GM12878 (cell line): ENCODE results near the gene PHAF1. TPM values are rescaled to one million over a fixed set of nuclear protein-coding genes. Genes with fewer than 3 reads are reported as not detected.

Experiments used
- ATAC-seq: fragments of 200-7000 bp; cut with Tn5 transposase; 3 replicates; pipeline ENCODE4 v1.9.1; 2020; ENCODE audit warnings: mild to moderate bottlenecking, moderate library complexity
- BruUV-seq: library from RNA; stranded (reverse); fragments of 400-500 nt; replicated peaks from 2 replicates; lab custom pipeline; 2021; lab: Mats Ljungman, UMichigan
- CTCF ChIA-PET: fragments of 300-600 bp; sonication (Branson Sonifier 250); formaldehyde crosslinking; extraction: SDS; loops from one replicate; lab custom pipeline; 2021; ENCODE audit warnings: inconsistent platforms; lab: Yijun Ruan, JAX
- POLR2A ChIA-PET: fragments of 350-600 bp; formaldehyde crosslinking; extraction: SDS; loops from one replicate; lab custom pipeline; 2021; ENCODE audit warnings: inconsistent platforms; lab: Charles Lee
- RAD21 ChIA-PET: fragments of 300-600 bp; sonication (Branson Sonifier 250); formaldehyde crosslinking; loops from one replicate; lab custom pipeline; 2023; ENCODE audit warnings: antibody characterized with exemption; ENCODE audit not compliant: unreplicated experiment; lab: Charles Lee
- SMC1A ChIA-PET: fragments of 300-600 bp; sonication (Branson Sonifier 250); formaldehyde crosslinking; loops from one replicate; lab custom pipeline; 2023; ENCODE audit not compliant: unreplicated experiment, uncharacterized antibody; lab: Charles Lee
- DNase-seq: peaks from one replicate; pipeline ENCODE4 v3.0.0-alpha.2; 2011; ENCODE audit warnings: low read depth, low spot score
- FAIRE-seq: peaks from 3 replicates; lab custom pipeline; 2011; peaks lifted over from hg19 to GRCh38; lab: Jason Lieb, UNC
- H2AFZ ChIP-seq: 2 replicates; pipeline ENCODE4 v1.6.0; 2011; ENCODE audit warnings: low read depth, low read length, control low read depth; ENCODE audit not compliant: control insufficient read depth
- H3K27ac ChIP-seq: 2 replicates; pipeline ENCODE4 v1.5.1; 2011; ENCODE audit warnings: control low read depth; ENCODE audit not compliant: control insufficient read depth, insufficient read depth
- H3K27me3 ChIP-seq, 2 experiments: replicated peaks in 1 of 2; 2 replicates each; pipeline versions ENCODE4 v1.6.0 to v1.6.1; 2011; ENCODE audit warnings: low read length in 1 of 2; ENCODE audit not compliant: control insufficient read depth in 2 of 2, insufficient read depth in 2 of 2
- H3K36me3 ChIP-seq, 2 experiments: 2 replicates each; pipeline ENCODE4 v1.5.1; 2011; ENCODE audit warnings: low read length in 1 of 2; ENCODE audit not compliant: control insufficient read depth in 2 of 2, insufficient read depth in 2 of 2
- H3K4me1 ChIP-seq: 2 replicates; pipeline ENCODE4 v1.6.1; 2011; ENCODE audit warnings: mild to moderate bottlenecking, low read length, moderate library complexity, mixed read lengths; ENCODE audit not compliant: control insufficient read depth, insufficient read depth
- H3K4me2 ChIP-seq: 2 replicates; pipeline ENCODE4 v1.6.0; 2011; ENCODE audit warnings: control low read depth; ENCODE audit not compliant: control insufficient read depth, insufficient read depth
- H3K4me3 ChIP-seq: fragments of 200-600 bp; sonication (generic); 2 replicates; pipeline ENCODE4 v1.5.1; 2016
- H3K79me2 ChIP-seq: 2 replicates; pipeline ENCODE4 v1.6.0; 2011; ENCODE audit warnings: low read length; ENCODE audit not compliant: control insufficient read depth, insufficient read depth
- H3K9ac ChIP-seq: 2 replicates; pipeline ENCODE4 v1.8.0; 2011; ENCODE audit warnings: low read length, control low read depth, mixed read lengths; ENCODE audit not compliant: control insufficient read depth, insufficient read depth
- H3K9me3 ChIP-seq: replicated peaks from 3 replicates; pipeline ENCODE4 v1.5.1; 2011; ENCODE audit warnings: mild to moderate bottlenecking, low read length; ENCODE audit not compliant: control insufficient read depth, insufficient read depth
- H4K20me1 ChIP-seq: 2 replicates; pipeline ENCODE4 v1.6.0; 2011; ENCODE audit not compliant: control insufficient read depth, insufficient read depth
- BHLHE40 ChIP-seq, 2 experiments: fragments of 450-650 bp in 1 of 2; IDR thresholded peaks; 2 replicates each; pipeline ENCODE4 v1.6.1; 2011 to 2017; ENCODE audit warnings: low read depth in 2 of 2, borderline replicate concordance in 1 of 2, improper control_type of control experiment in 1 of 2, low read length in 1 of 2, mild to moderate bottlenecking in 1 of 2
- BMI1 ChIP-seq: fragments of 450-650 bp; IDR thresholded peaks from 2 replicates; pipeline ENCODE4 v1.6.1; 2016; ENCODE audit warnings: mild to moderate bottlenecking, moderate library complexity, borderline replicate concordance
- CBFB ChIP-seq: IDR thresholded peaks from 2 replicates; pipeline ENCODE4 v1.6.1; 2016; ENCODE audit warnings: antibody characterized with exemption, low read depth
- CHD2 ChIP-seq: IDR thresholded peaks from 2 replicates; pipeline ENCODE4 v1.6.1; 2011; ENCODE audit warnings: low read depth, low read length, improper control_type of control experiment, borderline replicate concordance
- DPF2 ChIP-seq: fragments of 450-650 bp; IDR thresholded peaks from 2 replicates; pipeline ENCODE4 v1.6.1; 2017; ENCODE audit warnings: mild to moderate bottlenecking
- EGR1 ChIP-seq, 2 experiments: IDR thresholded peaks; 1 replicate in 1 of 2; 2 replicates in 1 of 2; pipeline ENCODE4 v1.6.1; 2011 to 2012; ENCODE audit warnings: low read depth in 2 of 2, low read length in 2 of 2, borderline replicate concordance in 1 of 2, mild to moderate bottlenecking in 1 of 2, moderate library complexity in 1 of 2
- PAX5 ChIP-seq: IDR thresholded peaks from 2 replicates; pipeline ENCODE4 v1.6.1; 2011; ENCODE audit warnings: low read depth, low read length, borderline replicate concordance
- POU2F2 ChIP-seq: IDR thresholded peaks from 3 replicates; pipeline ENCODE4 v1.6.1; 2011; ENCODE audit warnings: low read depth, mild to moderate bottlenecking, low read length, borderline replicate concordance
- RAD51 ChIP-seq: fragments of 450-650 bp; IDR thresholded peaks from 2 replicates; pipeline ENCODE4 v1.6.1; 2016; ENCODE audit warnings: moderate library complexity, mild to moderate bottlenecking, inconsistent platforms
- RCOR1 ChIP-seq: conservative IDR thresholded peaks from 2 replicates; pipeline ENCODE4 v1.6.1; 2012; ENCODE audit warnings: low read depth, low read length, improper control_type of control experiment
- RELA ChIP-seq: fragments of 450-650 bp; IDR thresholded peaks from 2 replicates; pipeline ENCODE4 v1.8.0; 2014; ENCODE audit warnings: borderline replicate concordance; ENCODE audit not compliant: partially characterized antibody
- WRNIP1 ChIP-seq: IDR thresholded peaks from 2 replicates; pipeline ENCODE4 v1.6.1; 2011; ENCODE audit warnings: low read depth, low read length, improper control_type of control experiment, borderline replicate concordance
- in situ Hi-C: fragments of 300-500 bp; cut with MboI; formaldehyde crosslinking; loops from 9 replicates; pipeline ENCODE4 v1.14.3; 2018; ENCODE audit warnings: mixed read lengths
- intact Hi-C: fragments of 100-400 bp; cut with micrococcal nuclease; formaldehyde crosslinking; loops from one replicate; pipeline ENCODE4 v1.14.2; 2022; ENCODE audit not compliant: unreplicated experiment
- polyA plus RNA-seq, 11 experiments: library from polyadenylated mRNA; depleted of rRNA in 4 of 11; unstranded in 6 of 11; stranded (reverse) in 5 of 11; fragments of >200 nt; fragmentation: Nextera tagmentation in 4 of 11; fragmentation: Illumina TruSeq in 1 of 11; extraction: Ambion mirVana in 4 of 11; extraction: Trizol in 1 of 11; gene quantifications; 1 replicate in 1 of 11; 2 replicates in 10 of 11; pipeline versions ENCODE4 v1.2.1 to v1.2.3, GENCODE V29; 2011 to 2016; ENCODE audit warnings: inconsistent platforms in 2 of 11, missing spikeins in 2 of 11, low read depth in 1 of 11
- total RNA-seq, 4 experiments: library from RNA; depleted of rRNA in 3 of 4; stranded (reverse); fragments of >200 nt in 3 of 4; fragmentation: Illumina TruSeq in 1 of 4; extraction: Trizol in 1 of 4; gene quantifications; 2 replicates each; pipeline versions ENCODE4 v1.2.1 to v1.2.3, GENCODE V29; 2013 to 2021
- TF ChIP-seq, protein P1 (sequence below): IDR thresholded peaks from 2 replicates; pipeline ENCODE4 v1.6.1; 2011; ENCODE audit warnings: borderline replicate concordance, low read depth, mild to moderate bottlenecking, moderate library complexity, low read length; ENCODE audit not compliant: insufficient read depth, poor library complexity, severe bottlenecking
- TF ChIP-seq, protein P2 (sequence below): fragments of 150-350 bp; IDR thresholded peaks from 2 replicates; pipeline ENCODE4 v1.6.1; 2016; ENCODE audit warnings: low read depth, low read length
- TF ChIP-seq, protein P3 (sequence below): IDR thresholded peaks from 2 replicates; pipeline ENCODE4 v1.6.1; 2012; ENCODE audit warnings: low read depth, low read length, improper control_type of control experiment
- TF ChIP-seq, protein P4 (sequence below): fragments of 450-650 bp; IDR thresholded peaks from 2 replicates; pipeline ENCODE4 v1.6.1; 2017; ENCODE audit warnings: low read depth, mild to moderate bottlenecking, moderate library complexity

The PHAF1 gene
- total and polyA plus RNA-seq, 10 of the 15 experiments (the other 5 are each of a cell fraction or from before 2014, with no cell fraction given), result 4.5 to 20.9 (median 14.9) TPM

DNA sequence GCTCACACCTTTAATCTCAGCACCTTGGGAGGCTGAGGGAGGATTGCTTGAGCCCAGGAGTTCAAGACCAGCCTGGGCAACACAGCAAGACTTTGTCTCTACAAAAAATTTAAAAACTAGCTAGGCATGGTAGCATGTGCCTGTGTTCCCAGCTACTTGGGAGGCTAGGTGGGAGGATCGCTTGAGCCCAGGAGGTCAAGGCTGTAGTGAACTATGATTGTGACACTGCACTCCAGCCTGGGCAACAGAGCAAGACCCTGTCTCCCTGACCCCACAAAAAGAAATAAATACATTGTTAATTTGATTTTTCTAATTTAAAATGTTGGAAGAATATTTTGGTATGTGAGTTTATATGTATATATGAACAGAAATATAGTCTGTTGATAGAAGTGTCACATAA lies 22.4 kb upstream of the PHAF1 start (continued):
- TF ChIP-seq BHLHE40 (IDR thresholded peaks at IDR 0.05; ENCODE audit: borderline replicate concordance in 1 of 2, low read depth in 2 of 2, low read length in 1 of 2) (no peak), PAX5 (no peak), RELA (no peak)
- TF ChIP-seq, all 136 proteins: peak for 0

DNA sequence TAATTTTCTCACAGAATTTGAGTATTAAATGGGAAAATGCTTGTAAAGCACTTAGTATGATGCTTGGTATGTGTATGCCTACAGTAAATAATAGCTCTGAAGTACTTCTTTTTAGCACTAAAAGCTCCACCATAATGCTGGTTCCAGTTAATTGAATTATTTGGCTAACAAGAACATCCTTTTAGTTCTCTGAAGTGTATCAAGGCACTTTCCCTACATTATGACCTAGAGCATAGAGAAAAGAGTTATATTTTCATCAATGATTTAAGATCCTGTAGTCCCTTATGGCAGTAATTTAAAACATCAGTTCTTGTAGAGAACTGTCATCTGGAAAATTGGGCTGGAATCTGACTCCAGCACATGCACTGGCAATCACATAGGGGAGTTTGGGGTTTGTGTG lies 21.9 kb upstream of the PHAF1 start:
- Histone ChIP-seq H2AFZ (no peak overlapping the region), H3K36me3 (peaks cover 4% of the 10 kb centered on the region in 2 experiments; a peak in 3 of 4 replicates), H3K4me3 (no peak overlapping the region), H3K9me3 (no peaks in the 10 kb centered on the region), H3K27ac (no peak overlapping the region), H3K9ac (no peak overlapping the region), H3K79me2 (peaks cover 3% of the 10 kb centered on the region), H4K20me1 (no peaks in the 10 kb centered on the region), H3K27me3 (no peaks in the 10 kb centered on the region), H3K4me1 (peaks cover 28% of the 10 kb centered on the region), H3K4me2 (no peak overlapping the region)
- in situ Hi-C loops, result no loop called here
- DNase-seq (no peak), FAIRE-seq (no peak), ATAC-seq (no peak)
- intact Hi-C loops, result no loop called here
- RAD21 ChIA-PET, result no interaction called here
- no TSS peak for BruUV-seq
- CTCF ChIA-PET, result interaction anchor here (1.8 to 2.6 kb wide), 3 partner anchors 8 to 70 kb away, joined by 7 to 11 read pairs (median 7); no protein-coding TSS in a partner anchor
- SMC1A ChIA-PET, result interaction anchor here (1.7 kb wide), 1 partner anchor 12 kb away, joined by 6 read pairs; no protein-coding TSS in a partner anchor
- POLR2A ChIA-PET, result interaction anchor here (1.2 to 1.3 kb wide), 2 partner anchors 47 to 57 kb away, joined by 3 read pairs; no protein-coding TSS in a partner anchor
- TF ChIP-seq, protein P1, sequence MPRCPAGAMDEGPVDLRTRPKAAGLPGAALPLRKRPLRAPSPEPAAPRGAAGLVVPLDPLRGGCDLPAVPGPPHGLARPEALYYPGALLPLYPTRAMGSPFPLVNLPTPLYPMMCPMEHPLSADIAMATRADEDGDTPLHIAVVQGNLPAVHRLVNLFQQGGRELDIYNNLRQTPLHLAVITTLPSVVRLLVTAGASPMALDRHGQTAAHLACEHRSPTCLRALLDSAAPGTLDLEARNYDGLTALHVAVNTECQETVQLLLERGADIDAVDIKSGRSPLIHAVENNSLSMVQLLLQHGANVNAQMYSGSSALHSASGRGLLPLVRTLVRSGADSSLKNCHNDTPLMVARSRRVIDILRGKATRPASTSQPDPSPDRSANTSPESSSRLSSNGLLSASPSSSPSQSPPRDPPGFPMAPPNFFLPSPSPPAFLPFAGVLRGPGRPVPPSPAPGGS, result no peak
- TF ChIP-seq, protein P2, sequence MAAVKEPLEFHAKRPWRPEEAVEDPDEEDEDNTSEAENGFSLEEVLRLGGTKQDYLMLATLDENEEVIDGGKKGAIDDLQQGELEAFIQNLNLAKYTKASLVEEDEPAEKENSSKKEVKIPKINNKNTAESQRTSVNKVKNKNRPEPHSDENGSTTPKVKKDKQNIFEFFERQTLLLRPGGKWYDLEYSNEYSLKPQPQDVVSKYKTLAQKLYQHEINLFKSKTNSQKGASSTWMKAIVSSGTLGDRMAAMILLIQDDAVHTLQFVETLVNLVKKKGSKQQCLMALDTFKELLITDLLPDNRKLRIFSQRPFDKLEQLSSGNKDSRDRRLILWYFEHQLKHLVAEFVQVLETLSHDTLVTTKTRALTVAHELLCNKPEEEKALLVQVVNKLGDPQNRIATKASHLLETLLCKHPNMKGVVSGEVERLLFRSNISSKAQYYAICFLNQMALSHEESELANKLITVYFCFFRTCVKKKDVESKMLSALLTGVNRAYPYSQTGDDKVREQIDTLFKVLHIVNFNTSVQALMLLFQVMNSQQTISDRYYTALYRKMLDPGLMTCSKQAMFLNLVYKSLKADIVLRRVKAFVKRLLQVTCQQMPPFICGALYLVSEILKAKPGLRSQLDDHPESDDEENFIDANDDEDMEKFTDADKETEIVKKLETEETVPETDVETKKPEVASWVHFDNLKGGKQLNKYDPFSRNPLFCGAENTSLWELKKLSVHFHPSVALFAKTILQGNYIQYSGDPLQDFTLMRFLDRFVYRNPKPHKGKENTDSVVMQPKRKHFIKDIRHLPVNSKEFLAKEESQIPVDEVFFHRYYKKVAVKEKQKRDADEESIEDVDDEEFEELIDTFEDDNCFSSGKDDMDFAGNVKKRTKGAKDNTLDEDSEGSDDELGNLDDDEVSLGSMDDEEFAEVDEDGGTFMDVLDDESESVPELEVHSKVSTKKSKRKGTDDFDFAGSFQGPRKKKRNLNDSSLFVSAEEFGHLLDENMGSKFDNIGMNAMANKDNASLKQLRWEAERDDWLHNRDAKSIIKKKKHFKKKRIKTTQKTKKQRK, result no peak
- TF ChIP-seq CHD2 (no peak), RCOR1 (no peak), WRNIP1 (no peak), EGR1 (IDR thresholded peaks at IDR 0.05; ENCODE audit: borderline replicate concordance in 1 of 2, low read depth in 2 of 2, low read length in 2 of 2) (no peak), CBFB (no peak), BMI1 (no peak), POU2F2 (no peak), RAD51 (no peak), DPF2 (no peak)
- TF ChIP-seq, protein P3, sequence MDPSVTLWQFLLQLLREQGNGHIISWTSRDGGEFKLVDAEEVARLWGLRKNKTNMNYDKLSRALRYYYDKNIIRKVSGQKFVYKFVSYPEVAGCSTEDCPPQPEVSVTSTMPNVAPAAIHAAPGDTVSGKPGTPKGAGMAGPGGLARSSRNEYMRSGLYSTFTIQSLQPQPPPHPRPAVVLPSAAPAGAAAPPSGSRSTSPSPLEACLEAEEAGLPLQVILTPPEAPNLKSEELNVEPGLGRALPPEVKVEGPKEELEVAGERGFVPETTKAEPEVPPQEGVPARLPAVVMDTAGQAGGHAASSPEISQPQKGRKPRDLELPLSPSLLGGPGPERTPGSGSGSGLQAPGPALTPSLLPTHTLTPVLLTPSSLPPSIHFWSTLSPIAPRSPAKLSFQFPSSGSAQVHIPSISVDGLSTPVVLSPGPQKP, result no peak
- TF ChIP-seq, protein P4, sequence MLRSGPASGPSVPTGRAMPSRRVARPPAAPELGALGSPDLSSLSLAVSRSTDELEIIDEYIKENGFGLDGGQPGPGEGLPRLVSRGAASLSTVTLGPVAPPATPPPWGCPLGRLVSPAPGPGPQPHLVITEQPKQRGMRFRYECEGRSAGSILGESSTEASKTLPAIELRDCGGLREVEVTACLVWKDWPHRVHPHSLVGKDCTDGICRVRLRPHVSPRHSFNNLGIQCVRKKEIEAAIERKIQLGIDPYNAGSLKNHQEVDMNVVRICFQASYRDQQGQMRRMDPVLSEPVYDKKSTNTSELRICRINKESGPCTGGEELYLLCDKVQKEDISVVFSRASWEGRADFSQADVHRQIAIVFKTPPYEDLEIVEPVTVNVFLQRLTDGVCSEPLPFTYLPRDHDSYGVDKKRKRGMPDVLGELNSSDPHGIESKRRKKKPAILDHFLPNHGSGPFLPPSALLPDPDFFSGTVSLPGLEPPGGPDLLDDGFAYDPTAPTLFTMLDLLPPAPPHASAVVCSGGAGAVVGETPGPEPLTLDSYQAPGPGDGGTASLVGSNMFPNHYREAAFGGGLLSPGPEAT, result no peak
